HG03039 (cell line): ENCODE data around the gene UQCC2.

Source experiments
- ATAC-seq: cut with Tn5 transposase; IDR thresholded peaks from one replicate; pipeline ENCODE4 v1.9.1; 2021; ENCODE audit warnings: mild to moderate bottlenecking, moderate library complexity; ENCODE audit not compliant: unreplicated experiment

UQCC2 gene

GRCh38 chr6:33692078-33692759 is 19.3 kb downstream of the UQCC2 start:
- ATAC-seq = no peak

DNA sequence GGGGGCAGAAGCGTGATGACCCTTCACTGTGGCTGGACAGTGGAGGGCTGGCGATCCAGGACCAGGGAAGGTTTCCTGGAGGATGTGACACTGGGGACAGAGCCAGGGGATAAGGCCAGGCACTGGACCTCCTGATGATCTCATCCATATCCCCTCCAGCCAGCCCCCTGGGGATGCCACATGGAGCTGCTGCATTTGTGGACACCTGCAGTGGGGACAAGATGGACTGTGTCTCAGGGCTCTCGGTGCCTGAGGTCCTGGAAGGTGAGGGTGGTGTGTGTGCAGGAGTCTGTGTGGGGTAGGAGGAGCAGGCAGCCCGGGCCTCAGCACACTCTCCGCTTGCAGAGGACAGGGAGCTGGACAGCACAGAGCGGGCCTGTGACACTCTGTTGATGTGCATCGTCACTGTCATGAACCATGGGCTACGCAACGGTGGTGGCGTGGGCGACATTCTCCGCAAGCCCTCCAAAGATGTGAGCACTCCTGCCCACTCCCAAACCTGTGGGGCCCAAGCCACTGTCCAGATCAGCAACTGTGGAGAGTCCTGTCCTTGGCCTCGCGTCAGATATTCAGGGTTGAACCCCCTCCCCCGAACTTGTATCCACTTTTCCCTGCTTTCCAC is 19.9 kb downstream of the UQCC2 start:
- ATAC-seq = no peak

- no peak for ATAC-seq
These were observed 20.7 kb downstream of the UQCC2 start for GRCh38 chr6:33690766-33691165.

DNA sequence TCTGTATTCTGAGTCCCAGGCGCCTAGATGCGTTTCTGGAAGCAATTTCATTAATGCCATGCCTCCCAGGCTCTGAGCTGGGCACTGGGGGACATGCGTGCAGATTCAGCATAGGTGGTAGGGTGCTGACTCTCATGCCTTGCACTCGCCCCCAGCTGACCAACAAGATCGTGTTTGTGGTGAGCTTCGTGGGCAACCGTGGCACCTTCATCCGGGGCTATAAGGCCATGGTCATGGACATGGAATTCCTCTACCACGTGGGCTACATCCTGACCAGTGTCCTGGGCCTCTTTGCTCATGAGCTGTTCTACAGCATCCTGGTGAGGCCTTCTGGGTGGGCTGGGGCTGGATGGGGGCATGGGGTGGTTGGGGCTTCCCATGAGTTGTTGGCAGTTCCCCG is 21.6 kb downstream of the UQCC2 start:
- ATAC-seq = no peak

DNA sequence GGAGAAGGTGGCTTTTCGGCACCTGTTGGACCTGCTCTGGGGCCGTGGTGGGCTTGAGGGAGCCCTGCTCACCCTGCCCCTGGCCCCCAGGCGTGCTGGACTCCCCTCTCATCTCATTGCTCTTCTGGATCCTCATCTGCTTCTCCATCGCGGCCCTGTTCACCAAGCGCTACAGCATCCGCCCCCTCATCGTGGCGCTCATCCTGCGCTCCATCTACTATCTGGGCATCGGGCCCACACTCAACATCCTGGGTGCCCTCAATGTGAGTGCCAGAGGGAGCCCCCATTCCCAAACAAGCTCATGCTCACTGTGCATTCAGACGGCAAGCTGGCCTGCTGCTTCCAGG is 22.4 kb downstream of the UQCC2 start:
- ATAC-seq = no peak

- ATAC-seq = no peak
These were observed 22.9 kb downstream of the UQCC2 start for GRCh38 chr6:33688451-33689147.

- ATAC-seq = no peak
These were observed 23.5 kb downstream of the UQCC2 start for GRCh38 chr6:33688006-33688405.

DNA sequence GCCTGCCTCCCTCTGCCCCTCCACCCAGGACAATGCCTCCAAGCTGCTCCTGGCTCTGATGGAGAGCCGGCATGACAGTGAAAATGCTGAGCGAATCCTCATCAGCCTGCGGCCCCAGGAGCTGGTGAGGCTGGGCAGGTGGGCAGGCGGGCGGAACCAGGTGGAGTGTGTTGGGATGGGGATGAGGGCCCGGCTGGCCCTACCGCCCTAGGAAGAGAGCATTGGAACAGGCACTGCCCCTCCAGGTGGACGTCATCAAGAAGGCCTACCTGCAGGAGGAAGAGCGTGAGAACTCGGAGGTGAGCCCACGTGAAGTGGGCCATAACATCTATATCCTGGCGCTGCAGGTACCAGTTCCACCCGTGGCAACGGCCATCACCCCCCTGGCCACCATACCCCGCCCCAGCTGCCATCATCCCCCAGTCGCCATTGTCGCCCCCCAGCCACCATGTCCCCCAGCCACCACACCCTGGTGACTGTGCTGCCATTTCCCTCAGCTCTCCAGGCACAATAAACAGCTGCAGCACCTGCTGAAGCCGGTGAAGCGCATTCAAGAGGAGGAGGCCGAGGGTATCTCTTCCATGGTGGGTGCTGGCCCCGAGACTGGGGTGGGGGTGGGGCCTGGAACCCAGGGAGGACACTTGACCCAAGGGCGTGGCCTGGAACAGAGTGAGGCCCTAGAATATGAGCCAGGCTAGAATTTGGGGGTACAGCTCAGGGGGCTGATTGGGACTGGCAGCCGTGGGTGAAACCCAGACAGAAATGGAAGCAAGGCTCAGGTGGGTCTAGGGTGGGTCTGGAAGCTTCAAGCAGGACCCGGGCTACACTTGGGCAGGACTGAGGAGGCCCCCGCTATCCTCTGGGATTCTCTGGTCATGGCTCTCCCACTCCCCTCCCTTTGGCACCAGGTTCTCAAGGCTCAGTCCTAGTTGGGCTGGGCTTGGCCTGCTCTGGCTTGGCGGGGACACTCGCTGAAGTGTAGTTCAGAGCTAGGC is 24.2 kb downstream of the UQCC2 start:
- ATAC-seq = no peak

- no peak for ATAC-seq
These were observed 25.1 kb downstream of the UQCC2 start for GRCh38 chr6:33686225-33686924.

GRCh38 chr6:33685411-33686224 is 25.9 kb downstream of the UQCC2 start:
- ATAC-seq = no peak

DNA sequence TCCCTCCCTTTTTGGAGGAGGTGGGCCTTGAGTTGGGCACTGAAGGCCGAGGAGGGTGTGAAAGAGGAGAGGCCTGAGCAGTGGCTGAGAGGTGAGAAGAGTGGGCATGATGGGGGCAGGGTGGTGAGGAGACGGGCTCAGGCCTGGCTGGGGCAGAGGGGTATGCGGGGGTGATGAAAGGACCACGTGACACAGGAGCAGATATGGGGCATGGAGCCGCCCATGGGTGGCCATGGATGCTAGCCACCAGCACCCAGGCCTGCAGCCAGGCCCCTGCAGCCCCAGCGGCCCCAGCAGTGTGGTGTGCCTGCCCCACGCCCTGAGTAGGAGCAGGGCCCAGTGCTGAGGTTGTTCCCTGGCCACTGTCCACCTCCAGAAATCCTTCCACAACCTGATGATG is 26.5 kb downstream of the UQCC2 start:
- no peak for ATAC-seq

- no peak for ATAC-seq
These were observed 27.0 kb downstream of the UQCC2 start for GRCh38 chr6:33684428-33684896.

DNA sequence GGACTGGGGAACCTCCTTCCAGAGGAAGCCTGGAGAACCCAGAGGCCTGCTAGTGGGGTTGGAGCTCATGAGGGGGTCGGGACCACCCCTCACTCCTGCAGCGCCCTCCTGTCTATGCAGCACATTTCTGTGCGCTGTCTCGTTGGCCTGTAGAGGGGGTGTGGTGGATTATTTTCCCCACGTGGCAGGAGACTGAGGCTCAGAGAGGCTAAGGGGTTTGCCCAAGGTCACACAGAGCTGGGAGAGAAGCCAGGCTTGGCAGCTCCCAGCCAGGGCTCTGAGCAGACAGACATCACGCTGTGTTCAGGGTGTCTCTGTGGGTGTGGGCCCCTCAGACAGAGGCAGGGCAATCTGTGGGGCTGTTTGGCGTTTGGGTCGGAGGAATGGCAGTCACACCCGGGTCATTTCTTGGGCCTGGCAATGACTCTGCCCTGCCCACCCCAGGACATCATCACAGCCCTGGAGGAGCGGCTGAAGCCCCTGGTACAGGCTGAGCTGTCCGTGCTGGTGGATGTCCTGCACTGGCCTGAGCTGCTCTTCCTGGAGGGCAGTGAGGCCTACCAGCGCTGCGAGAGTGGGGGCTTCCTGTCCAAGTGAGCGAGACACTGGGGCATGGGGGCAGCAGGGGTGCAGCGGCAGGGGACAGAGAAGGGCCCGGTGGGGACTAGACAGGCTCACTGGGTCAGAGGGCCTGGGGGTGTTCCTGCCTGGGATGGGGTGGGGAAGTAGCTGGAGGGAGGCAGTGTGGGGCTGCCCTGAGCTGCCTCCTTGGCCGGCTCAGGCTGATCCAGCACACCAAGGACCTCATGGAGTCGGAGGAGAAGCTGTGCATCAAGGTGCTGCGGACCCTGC is 27.7 kb downstream of the UQCC2 start:
- no peak for ATAC-seq

DNA sequence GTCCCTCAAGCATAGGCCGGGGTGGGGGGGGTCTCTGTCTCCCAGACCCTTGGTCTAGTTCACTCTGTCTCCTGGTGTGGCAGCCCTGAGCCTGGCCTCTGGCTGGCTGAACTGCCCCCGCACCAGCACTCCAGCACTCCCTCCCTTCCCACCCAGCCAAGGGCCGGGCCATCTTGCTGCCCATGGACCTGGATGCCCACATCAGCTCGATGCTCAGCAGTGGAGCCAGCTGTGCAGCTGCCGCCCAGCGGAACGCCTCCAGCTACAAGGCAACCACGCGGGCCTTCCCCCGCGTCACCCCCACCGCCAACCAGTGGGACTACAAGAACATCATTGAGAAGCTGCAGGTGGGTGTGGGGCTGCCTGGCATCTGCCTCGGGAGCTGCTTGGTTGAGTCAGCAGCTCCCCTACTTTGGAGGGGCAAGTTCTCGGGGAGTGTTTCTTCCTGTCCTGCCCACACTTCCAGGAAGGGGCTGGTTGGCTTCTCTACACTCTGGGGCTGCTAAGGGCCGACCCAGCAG is 28.4 kb downstream of the UQCC2 start:
- ATAC-seq = no peak

DNA sequence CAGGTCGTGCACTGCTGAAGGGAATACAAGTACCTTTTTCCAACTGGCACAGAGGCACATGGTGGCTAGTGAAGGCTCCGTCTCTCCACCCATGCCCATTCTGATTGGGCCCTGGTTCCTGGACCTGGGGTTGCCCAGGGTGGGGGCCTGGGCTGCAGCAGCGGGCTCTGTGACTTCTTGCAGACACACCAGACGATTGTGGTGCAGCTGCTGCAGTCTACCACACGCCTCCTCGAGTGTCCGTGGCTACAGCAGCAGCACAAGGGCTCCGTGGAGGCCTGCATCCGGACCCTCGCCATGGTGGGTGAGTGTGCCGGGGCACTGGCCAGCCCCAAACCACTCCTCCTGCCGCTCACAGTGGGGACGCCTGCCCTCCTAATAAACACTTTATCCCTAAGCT is 29.2 kb downstream of the UQCC2 start:
- no peak for ATAC-seq

GRCh38 chr6:33679761-33680160 is 31.7 kb downstream of the UQCC2 start:
- no peak for ATAC-seq

GRCh38 chr6:33678932-33679490 is 32.5 kb downstream of the UQCC2 start:
- ATAC-seq = no peak
